IPS-11a (cell line): ENCODE measurements around the gene CCDC102B.
"Not testable (repeated sequence)": the region's sequence is repeated elsewhere in the genome, so short reads cannot be mapped to it uniquely, and the experiment has no call there.

Experiments used
- H3K4me3 ChIP-seq: one replicate; pipeline ENCODE4 v1.5.1; 2013; ENCODE audit warnings: low read depth, low read length, control low read depth

The CCDC102B gene

GRCh38 chr18:68893354-68893753 lies 95.5 kb downstream of the CCDC102B start:
- no peak overlapping the region for H3K4me3 ChIP-seq

DNA sequence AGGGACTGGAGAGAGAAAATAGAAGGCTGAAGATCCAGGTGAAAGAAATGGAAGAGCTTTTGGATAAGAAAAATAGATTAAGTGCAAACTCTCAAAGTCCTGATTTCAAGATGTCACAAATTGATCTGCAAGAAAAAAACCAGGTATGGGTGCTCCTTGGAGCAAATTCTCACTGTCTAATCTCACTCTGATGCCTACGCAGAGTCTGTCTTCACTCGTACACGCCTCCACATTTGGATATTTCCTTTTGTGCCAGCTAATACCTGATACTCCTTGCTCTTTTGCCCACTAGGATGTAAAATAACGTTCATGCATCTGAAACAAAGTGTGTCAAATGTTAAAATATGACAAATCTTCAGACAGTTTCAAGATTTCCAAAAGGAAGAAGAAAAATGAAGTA lies 99.4 kb downstream of the CCDC102B start:
- no peak overlapping the region for H3K4me3 ChIP-seq

GRCh38 chr18:68909579-68909978 lies 111.7 kb downstream of the CCDC102B start:
- no peak overlapping the region for H3K4me3 ChIP-seq

DNA sequence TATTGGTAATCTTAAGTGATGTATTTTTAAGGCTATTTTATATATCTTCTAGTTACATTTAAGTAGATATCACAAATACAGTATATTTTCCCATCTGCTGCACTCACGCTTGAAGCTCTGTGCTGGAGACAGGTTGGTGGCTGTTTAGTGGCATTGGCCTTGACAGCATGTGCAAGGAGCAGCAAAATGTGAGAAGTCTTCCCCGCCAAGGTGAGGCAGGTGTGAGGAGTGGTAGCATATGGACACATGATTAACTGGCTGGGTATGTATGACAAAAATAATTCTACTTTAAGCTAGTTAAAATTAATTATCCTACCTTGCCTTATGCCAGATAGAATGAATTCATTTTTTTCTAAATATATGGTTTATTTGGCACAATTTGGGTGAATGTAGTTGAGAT lies 117.2 kb downstream of the CCDC102B start:
- H3K4me3 ChIP-seq, result no peak overlapping the region

DNA sequence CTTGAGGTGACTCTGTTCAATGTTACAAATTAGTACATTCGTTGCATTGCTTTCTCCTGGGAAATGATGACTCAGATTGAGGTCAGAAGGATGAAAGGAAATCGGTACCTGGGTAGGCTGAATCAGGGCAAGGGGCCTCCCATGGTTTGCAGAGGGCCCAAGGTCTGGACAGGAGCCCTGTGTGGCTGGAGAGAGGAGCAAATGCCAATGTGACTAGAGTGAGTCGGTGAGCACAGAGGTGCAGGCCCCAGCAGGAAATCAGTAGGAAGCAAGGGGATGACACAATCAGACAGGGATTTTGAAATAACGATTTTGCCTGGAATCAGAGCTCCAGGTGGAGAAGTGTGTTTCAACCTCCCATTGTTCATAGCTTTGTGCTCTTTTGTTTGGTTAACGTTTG lies 118.9 kb downstream of the CCDC102B start:
- no peak overlapping the region for H3K4me3 ChIP-seq

GRCh38 chr18:68918216-68918615 lies 120.3 kb downstream of the CCDC102B start:
- no peak overlapping the region for H3K4me3 ChIP-seq

- no peak overlapping the region for H3K4me3 ChIP-seq
Observed at GRCh38 chr18:68919900-68920299, 122.0 kb downstream of the CCDC102B start.

DNA sequence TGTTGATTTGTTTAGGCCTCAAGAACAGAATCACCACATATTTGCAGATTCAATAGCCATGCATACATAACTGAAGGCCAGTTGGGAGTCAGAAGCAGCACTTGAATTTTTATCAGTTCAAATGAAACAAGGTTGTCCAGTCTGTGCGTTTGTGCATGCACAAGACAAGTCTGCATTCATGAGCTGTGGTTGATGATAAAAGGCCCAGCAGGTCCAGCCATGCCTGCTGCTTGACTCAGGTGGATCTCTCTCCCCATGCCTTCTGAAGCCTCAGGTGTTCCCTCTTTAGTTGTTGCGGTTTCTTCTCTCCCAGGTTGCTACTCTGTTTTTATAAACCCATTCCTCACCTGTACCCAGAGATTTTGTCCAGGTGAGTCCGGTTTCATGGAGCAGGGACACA lies 124.5 kb downstream of the CCDC102B start:
- no peak overlapping the region for H3K4me3 ChIP-seq

- no peak overlapping the region for H3K4me3 ChIP-seq
Observed at GRCh38 chr18:68925268-68925667, 127.4 kb downstream of the CCDC102B start.

DNA sequence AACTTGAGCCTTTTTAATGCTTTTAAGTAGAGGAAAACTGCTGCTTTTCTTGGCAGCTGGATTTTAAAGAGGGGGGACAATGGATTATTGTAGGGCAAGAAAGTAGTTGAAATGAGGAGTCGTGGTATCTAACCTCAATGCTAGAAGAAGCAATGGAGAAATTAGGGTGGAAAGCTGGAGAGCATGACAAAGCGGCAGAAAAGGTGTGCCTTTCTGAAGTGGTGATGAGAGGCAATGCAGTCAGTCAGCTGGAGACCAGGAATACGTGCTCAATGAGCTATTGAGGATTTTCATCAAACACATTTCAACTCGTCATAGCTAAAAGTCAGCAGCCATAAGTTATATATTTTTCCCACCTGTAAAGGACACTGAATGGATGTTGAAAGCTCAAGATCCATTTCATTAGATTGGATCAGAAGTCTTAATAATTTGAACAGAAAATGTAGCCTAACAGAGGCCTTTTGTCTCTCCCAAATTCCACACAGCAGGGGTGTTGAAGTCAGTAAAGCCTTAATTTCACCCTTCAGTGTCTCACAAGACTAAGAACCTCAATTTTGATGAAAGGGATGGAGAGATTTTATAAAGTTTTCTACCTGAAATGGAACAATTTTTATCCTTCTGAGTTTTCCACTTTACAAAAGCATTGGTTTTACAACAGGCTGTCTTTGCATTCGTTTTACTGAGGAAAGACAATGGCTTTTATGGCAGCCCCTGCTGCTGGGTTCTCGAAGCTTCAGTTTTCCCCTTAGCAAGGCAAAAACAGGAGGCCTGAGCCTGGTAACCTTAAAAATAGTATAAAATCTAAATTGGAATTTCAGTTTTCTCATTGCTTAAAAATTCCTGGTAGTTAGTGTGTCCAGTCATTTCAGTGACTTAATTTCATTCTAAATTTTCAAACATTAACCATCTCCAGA lies 131.1 kb downstream of the CCDC102B start:
- no peak overlapping the region for H3K4me3 ChIP-seq

GRCh38 chr18:68935686-68936085 lies 137.8 kb downstream of the CCDC102B start:
- no peak overlapping the region for H3K4me3 ChIP-seq

DNA sequence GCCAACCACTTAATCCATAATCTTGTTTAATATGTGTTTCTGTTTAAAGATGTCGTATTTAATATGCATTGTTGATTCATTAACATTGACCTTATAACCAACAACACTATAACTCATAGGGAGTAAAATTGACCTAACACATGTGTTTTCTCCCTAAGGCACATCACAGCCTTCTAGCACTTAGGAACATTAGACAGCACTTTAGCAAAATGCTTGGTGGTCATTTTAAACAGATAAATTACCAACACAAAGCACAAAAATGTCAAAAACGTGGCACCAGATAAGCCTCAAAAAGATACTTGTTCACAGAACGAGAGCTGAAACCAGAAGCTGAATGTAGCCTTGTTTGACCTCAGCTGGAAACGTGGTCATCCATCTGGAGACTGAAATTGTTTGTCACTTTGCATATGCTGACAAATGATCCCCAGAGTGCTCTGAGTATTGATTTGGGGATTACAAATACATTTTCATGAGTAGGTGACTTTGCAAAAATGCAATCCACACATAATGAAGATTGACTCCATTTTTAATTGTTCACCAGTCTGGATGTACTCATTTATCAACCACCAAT lies 139.2 kb downstream of the CCDC102B start:
- no peak overlapping the region for H3K4me3 ChIP-seq

DNA sequence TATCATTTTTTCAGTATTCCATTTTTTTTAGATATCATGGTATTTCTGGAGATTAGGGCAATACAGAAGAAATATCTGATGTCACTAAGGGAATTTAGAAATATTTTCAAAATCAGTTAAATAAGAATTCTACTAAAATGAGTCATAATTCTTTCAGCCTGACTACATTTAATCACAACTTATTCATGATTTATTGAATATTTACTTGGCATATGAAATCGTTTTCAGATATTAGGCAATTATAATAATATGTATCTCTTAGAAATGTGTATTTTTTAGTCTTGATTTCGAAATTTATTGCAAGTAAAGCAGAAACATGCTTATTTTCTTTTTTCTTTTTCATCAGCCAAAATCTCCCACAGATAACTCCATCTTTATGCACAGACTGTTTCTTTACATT lies 142.2 kb downstream of the CCDC102B start:
- H3K4me3 ChIP-seq, result no peak overlapping the region

GRCh38 chr18:68940754-68941153 lies 142.9 kb downstream of the CCDC102B start:
- H3K4me3 ChIP-seq, result no peak overlapping the region

- no peak overlapping the region for H3K4me3 ChIP-seq
Observed at GRCh38 chr18:68942230-68942629, 144.3 kb downstream of the CCDC102B start.

- H3K4me3 ChIP-seq, result not testable (repeated sequence)
Observed at GRCh38 chr18:68943861-68944260, 146.0 kb downstream of the CCDC102B start.

GRCh38 chr18:68944330-68944729 lies 146.4 kb downstream of the CCDC102B start:
- no peak overlapping the region for H3K4me3 ChIP-seq

- H3K4me3 ChIP-seq, result no peak overlapping the region
Observed at GRCh38 chr18:68944826-68945225, 146.9 kb downstream of the CCDC102B start.

GRCh38 chr18:68948622-68949021 lies 150.7 kb downstream of the CCDC102B start:
- H3K4me3 ChIP-seq, result no peak overlapping the region

GRCh38 chr18:68954738-68955137 lies 156.9 kb downstream of the CCDC102B start:
- H3K4me3 ChIP-seq, result no peak overlapping the region

- no peak overlapping the region for H3K4me3 ChIP-seq
Observed at GRCh38 chr18:68956650-68957049, 158.8 kb downstream of the CCDC102B start.

GRCh38 chr18:68960355-68960754 lies 162.5 kb downstream of the CCDC102B start:
- H3K4me3 ChIP-seq, result no peak overlapping the region
